ENCODE results near the gene PELI3.
A peak's percentile ranks its signal among the peaks of the same experiment; 100 is the strongest.

Gene PELI3

GRCh38 chr11:66510271-66510989 lies 43.7 kb downstream of the PELI3 start, which contains the start of gene BBS1:
Gene BBS1, plus strand, starts transcription at chr11:66510635. Its CDS starts 25 bp downstream, at chr11:66510660.
- DNase-seq, result peak; percentile 85

- DNase-seq, result no peak
These were observed 44.3 kb downstream of the PELI3 start for GRCh38 chr11:66510990-66511339.

DNA sequence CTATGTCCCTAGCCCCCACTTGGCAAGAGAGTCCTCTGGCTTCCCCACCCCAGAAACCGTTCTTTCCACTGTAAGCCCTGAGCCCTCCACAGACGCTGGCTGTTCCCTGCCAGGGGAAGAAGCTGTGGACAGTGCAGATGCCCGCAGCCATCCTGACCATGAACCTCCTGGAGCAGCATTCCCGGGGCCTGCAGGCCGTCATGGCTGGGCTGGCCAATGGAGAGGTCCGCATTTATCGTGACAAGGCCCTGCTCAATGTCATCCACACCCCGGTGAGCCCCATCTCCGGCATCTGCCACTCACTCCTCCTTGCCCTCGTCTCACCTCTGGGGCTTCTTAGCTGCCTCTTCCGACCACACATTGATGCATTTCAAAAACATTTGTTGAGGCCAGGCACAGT lies 56.9 kb downstream of the PELI3 start:
- no peak for DNase-seq

- no peak for DNase-seq
These were observed 57.8 kb downstream of the PELI3 start for GRCh38 chr11:66524304-66525040.

All from activated naive CD4-positive, alpha-beta T cell treated with Interleukin-2 at 50 U/mL for 16 hours (primary cell).